Body of pancreas (tissue), 4 donors: ENCODE results near the gene CIAPIN1.

Source experiments
- CTCF ChIP-seq, 7 experiments: fragments of 450-650 bp in 4 of 7; fragments of 200-600 bp in 3 of 7; sonication (generic) in 3 of 7; IDR thresholded peaks; one replicate each; pipeline ENCODE4 v1.5.1; 2016 to 2019; ENCODE audit warnings: antibody characterized with exemption in 7 of 7
- POLR2A ChIP-seq, 3 donors: fragments of 450-650 bp; IDR thresholded peaks; one replicate each; pipeline ENCODE4 v1.6.1; 2016; ENCODE audit warnings: antibody characterized with exemption in 3 of 3, mild to moderate bottlenecking in 2 of 3

GRCh38 chr16:57464523-57464922 lies 17.3 kb upstream of the CIAPIN1 start:
- TF ChIP-seq CTCF (IDR thresholded peaks at IDR 0.05) = no peak
- no peak for TF ChIP-seq POLR2A (IDR thresholded peaks at IDR 0.05)
